GM18870 (cell line): Measurements from ENCODE around the gene GP1BB.

Source experiments
- ATAC-seq: cut with Tn5 transposase; IDR thresholded peaks from one replicate; pipeline ENCODE4 v1.9.1; 2021; ENCODE audit warnings: moderate library complexity; ENCODE audit not compliant: unreplicated experiment

GP1BB gene

GRCh38 chr22:19764636-19765476 lies 41.5 kb downstream of the GP1BB start:
- ATAC-seq = no peak

- ATAC-seq = no peak
Observed at GRCh38 chr22:19765477-19766239, 42.3 kb downstream of the GP1BB start.

- no peak for ATAC-seq
Observed at GRCh38 chr22:19766240-19766510, 42.8 kb downstream of the GP1BB start.

- no peak for ATAC-seq
Observed at GRCh38 chr22:19766511-19767426, 43.4 kb downstream of the GP1BB start.

- no peak for ATAC-seq
Observed at GRCh38 chr22:19767427-19768341, 44.3 kb downstream of the GP1BB start.

- no peak for ATAC-seq
Observed at GRCh38 chr22:19769393-19769715, 46.0 kb downstream of the GP1BB start.

- ATAC-seq = no peak
Observed at GRCh38 chr22:19770349-19771220, 47.2 kb downstream of the GP1BB start.

GRCh38 chr22:19772422-19772672 lies 49.0 kb downstream of the GP1BB start:
- no peak for ATAC-seq

- no peak for ATAC-seq
Observed at GRCh38 chr22:19772673-19773469, 49.5 kb downstream of the GP1BB start.

- no peak for ATAC-seq
Observed at GRCh38 chr22:19773470-19774040, 50.2 kb downstream of the GP1BB start.
